H9 (cell line): Measurements from ENCODE around the gene OR13C8. TPM values are rescaled to one million over a fixed set of nuclear protein-coding genes. Genes with fewer than 3 reads are reported as not detected.

Experiments used
- DNase-seq: peaks from one replicate; pipeline ENCODE4 v3.0.0-alpha.2; 2017
- H2AFZ ChIP-seq: one replicate; pipeline ENCODE4 v1.6.1; 2013; ENCODE audit warnings: mild to moderate bottlenecking, low read length, control low read depth, moderate library complexity
- H2AK5ac ChIP-seq: 2 replicates; pipeline ENCODE4 v1.6.1; 2013; ENCODE audit warnings: low read length, control low read depth, mixed read lengths; ENCODE audit not compliant: insufficient read length
- H2BK120ac ChIP-seq: one replicate; pipeline ENCODE4 v1.6.1; 2013; ENCODE audit warnings: low read depth, mild to moderate bottlenecking, low read length, control low read depth, inconsistent platforms; ENCODE audit not compliant: poor library complexity, severe bottlenecking
- H2BK12ac ChIP-seq: 2 replicates; pipeline ENCODE4 v1.6.1; 2013; ENCODE audit warnings: low read length, control low read depth, mixed read lengths, low read depth; ENCODE audit not compliant: insufficient read length
- H2BK15ac ChIP-seq: 2 replicates; pipeline ENCODE4 v1.6.1; 2013; ENCODE audit warnings: low read depth, low read length, control low read depth
- H2BK20ac ChIP-seq: one replicate; pipeline ENCODE4 v1.6.1; 2013; ENCODE audit warnings: low read depth, mild to moderate bottlenecking, low read length, control low read depth, inconsistent platforms; ENCODE audit not compliant: poor library complexity, severe bottlenecking
- H2BK5ac ChIP-seq: 2 replicates; pipeline ENCODE4 v1.6.1; 2013; ENCODE audit warnings: low read length, control low read depth, mixed read lengths; ENCODE audit not compliant: insufficient read length
- H3K14ac ChIP-seq: 2 replicates; pipeline ENCODE4 v1.6.1; 2013; ENCODE audit warnings: low read length, control low read depth; ENCODE audit not compliant: insufficient read depth
- H3K18ac ChIP-seq: 2 replicates; pipeline ENCODE4 v1.6.1; 2013; ENCODE audit warnings: low read depth, mild to moderate bottlenecking, mixed read lengths, low read length, control low read depth; ENCODE audit not compliant: insufficient read length
- H3K23ac ChIP-seq: 2 replicates; pipeline ENCODE4 v1.6.1; 2013; ENCODE audit warnings: low read length, control low read depth, mixed read lengths, low read depth; ENCODE audit not compliant: insufficient read length
- H3K23me2 ChIP-seq: 2 replicates; pipeline ENCODE4 v1.6.1; 2013; ENCODE audit warnings: low read depth, mild to moderate bottlenecking, mixed read lengths, low read length, control low read depth; ENCODE audit not compliant: insufficient read length, poor library complexity, severe bottlenecking
- H3K27ac ChIP-seq: 2 replicates; pipeline ENCODE4 v1.5.1; 2013; ENCODE audit warnings: low read length, control low read depth, mixed read lengths, low read depth; ENCODE audit not compliant: insufficient read length
- H3K27me3 ChIP-seq: 2 replicates; pipeline ENCODE4 v1.6.1; 2013; ENCODE audit warnings: low read length, control low read depth, inconsistent platforms; ENCODE audit not compliant: insufficient read depth
- H3K4ac ChIP-seq: 2 replicates; pipeline ENCODE4 v1.6.1; 2013; ENCODE audit warnings: low read depth, mild to moderate bottlenecking, control low read depth, inconsistent platforms, low read length, moderate library complexity
- H3K4me1 ChIP-seq: 2 replicates; pipeline ENCODE4 v1.6.1; 2013; ENCODE audit warnings: low read length, control low read depth, inconsistent platforms; ENCODE audit not compliant: insufficient read depth
- H3K4me2 ChIP-seq: 2 replicates; pipeline ENCODE4 v1.6.1; 2013; ENCODE audit warnings: low read length, control low read depth, mixed read lengths; ENCODE audit not compliant: insufficient read length, insufficient read depth
- H3K56ac ChIP-seq: 2 replicates; pipeline ENCODE4 v1.6.1; 2013; ENCODE audit warnings: low read depth, mild to moderate bottlenecking, mixed read lengths, low read length, control low read depth; ENCODE audit not compliant: insufficient read length
- H3K79me1 ChIP-seq: 2 replicates; pipeline ENCODE4 v1.6.1; 2013; ENCODE audit warnings: low read depth, mild to moderate bottlenecking, moderate library complexity, low read length, control low read depth, inconsistent platforms; ENCODE audit not compliant: insufficient read depth, poor library complexity, severe bottlenecking
- H3K79me2 ChIP-seq: 2 replicates; pipeline ENCODE4 v1.6.1; 2013; ENCODE audit warnings: low read length, control low read depth, inconsistent platforms; ENCODE audit not compliant: insufficient read depth
- H3K9ac ChIP-seq: 2 replicates; pipeline ENCODE4 v1.6.1; 2013; ENCODE audit warnings: low read length, control low read depth, mixed read lengths; ENCODE audit not compliant: insufficient read length; ENCODE audit errors: extremely low read depth
- H3K9me3 ChIP-seq: one replicate; pipeline ENCODE4 v1.6.1; 2013; ENCODE audit warnings: low read depth, low read length, inconsistent platforms; ENCODE audit not compliant: control insufficient read depth
- H3T11ph ChIP-seq: one replicate; pipeline ENCODE4 v1.6.1; 2013; ENCODE audit warnings: mild to moderate bottlenecking, low read length, control low read depth, inconsistent platforms
- H4K20me1 ChIP-seq: one replicate; pipeline ENCODE4 v1.6.1; 2013; ENCODE audit not compliant: control insufficient read depth, insufficient read length, insufficient read depth
- H4K5ac ChIP-seq: 2 replicates; pipeline ENCODE4 v1.6.1; 2013; ENCODE audit warnings: low read depth, mild to moderate bottlenecking, mixed read lengths, low read length, control low read depth; ENCODE audit not compliant: insufficient read length
- H4K8ac ChIP-seq: replicated peaks from 2 replicates; pipeline ENCODE4 v1.6.1; 2013; ENCODE audit warnings: low read length, control low read depth, mixed read lengths, low read depth; ENCODE audit not compliant: insufficient read length
- H4K91ac ChIP-seq: 2 replicates; pipeline ENCODE4 v1.6.1; 2013; ENCODE audit warnings: low read depth, mild to moderate bottlenecking, moderate library complexity, mixed read lengths, low read length, control low read depth; ENCODE audit not compliant: insufficient read length
- H3K27ac Mint-ChIP-seq, 3 experiments: 2 replicates in 2 of 3; 3 replicates in 1 of 3; pipeline ENCODE4 v1.8.0; 2020 to 2021; ENCODE audit warnings: mixed read lengths in 3 of 3, mild to moderate bottlenecking in 1 of 3, moderate library complexity in 1 of 3
- H3K27me3 Mint-ChIP-seq: 2 replicates; pipeline ENCODE4 v1.8.0; 2021; ENCODE audit warnings: low read depth, mild to moderate bottlenecking, moderate library complexity, mixed read lengths
- H3K36me3 Mint-ChIP-seq, 3 experiments: 2 replicates in 2 of 3; 3 replicates in 1 of 3; pipeline ENCODE4 v1.8.0; 2020 to 2021; ENCODE audit warnings: low read depth in 3 of 3, mixed read lengths in 3 of 3; ENCODE audit not compliant: insufficient read depth in 1 of 3
- H3K4me1 Mint-ChIP-seq, 2 experiments: 2 replicates each; pipeline ENCODE4 v1.8.0; 2020; ENCODE audit warnings: mixed read lengths in 2 of 2
- H3K4me3 Mint-ChIP-seq, 2 experiments: 2 replicates in 1 of 2; 3 replicates in 1 of 2; pipeline ENCODE4 v1.8.0; 2020 to 2021; ENCODE audit warnings: mild to moderate bottlenecking in 2 of 2, mixed read lengths in 2 of 2, moderate library complexity in 1 of 2
- H3K9me3 Mint-ChIP-seq, 2 experiments: 2 replicates in 1 of 2; 3 replicates in 1 of 2; pipeline ENCODE4 v1.8.0; 2020; ENCODE audit warnings: mild to moderate bottlenecking in 2 of 2, mixed read lengths in 2 of 2, moderate library complexity in 1 of 2
- WGBS: extraction: QIAGEN DNeasy Blood & Tissue Kit; methylation state at CpG from one replicate; pipeline ENCODE4 v1.1.7; 2013; ENCODE audit warnings: missing lambda C conversion rate, low lambda C conversion rate, mixed read lengths; ENCODE audit not compliant: insufficient read length; ENCODE audit errors: extremely low coverage; 5-methylcytosine and 5-hydroxymethylcytosine counted together
- total RNA-seq: library from RNA; stranded (reverse); gene quantifications from 2 replicates; pipeline ENCODE4 v1.2.1, GENCODE V29; 2021
- TF ChIP-seq, protein P1 (sequence below): fragments of 200-600 bp; sonication (generic); conservative IDR thresholded peaks from 3 replicates; pipeline ENCODE4 v1.8.0; 2021; ENCODE audit warnings: antibody characterized with exemption, mild to moderate bottlenecking

Gene OR13C8
- total RNA-seq, 1 experiment from 2014 or later, result not detected

DNA sequence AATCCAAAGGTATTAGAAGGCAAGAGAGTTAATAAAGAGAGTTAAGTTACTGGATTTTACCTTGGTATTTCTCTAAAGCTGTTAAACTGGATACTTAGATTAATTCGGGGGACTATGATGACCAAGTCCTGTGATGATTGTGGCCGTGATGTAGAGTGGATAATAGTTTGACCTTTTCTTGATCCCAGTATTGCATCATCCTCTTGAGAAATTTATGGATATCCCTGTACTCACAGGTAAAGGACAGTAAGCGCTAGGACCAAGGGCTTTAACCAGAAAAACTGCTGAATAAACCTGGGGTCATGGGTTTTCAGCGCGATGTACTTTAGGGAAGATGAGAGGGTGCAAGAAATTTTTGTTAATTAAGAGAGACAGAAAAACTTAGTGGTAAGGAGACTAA is 8.3 kb downstream of the OR13C8 start:
- no peak overlapping the region for H3K9ac ChIP-seq
- no peak overlapping the region for H3K23ac ChIP-seq
- Mint-ChIP-seq H3K27me3 (no peaks in the 10 kb centered on the region), H3K36me3 (no peaks in the 10 kb centered on the region; a peak in 1 of 7 replicates), H3K27ac (peak overlapping the region in 1 of 3 experiments; percentile 13; a peak in 1 of 7 replicates), H3K4me3 (no peak overlapping the region), H3K4me1 (no peaks in the 10 kb centered on the region), H3K9me3 (peaks cover 4 to 15% of the 10 kb centered on the region in 2 experiments; a peak in 3 of 5 replicates)
- no CpG with 5 or more reads among the region's 5 CpGs for WGBS
- no peak overlapping the region for H4K8ac ChIP-seq
- H3K27ac ChIP-seq, result no peak overlapping the region
- H2BK5ac ChIP-seq, result no peak overlapping the region
- H3K79me1 ChIP-seq, result no peaks in the 10 kb centered on the region
- H2BK120ac ChIP-seq, result no peak overlapping the region
- H3K56ac ChIP-seq, result no peak overlapping the region
- TF ChIP-seq, protein P1, sequence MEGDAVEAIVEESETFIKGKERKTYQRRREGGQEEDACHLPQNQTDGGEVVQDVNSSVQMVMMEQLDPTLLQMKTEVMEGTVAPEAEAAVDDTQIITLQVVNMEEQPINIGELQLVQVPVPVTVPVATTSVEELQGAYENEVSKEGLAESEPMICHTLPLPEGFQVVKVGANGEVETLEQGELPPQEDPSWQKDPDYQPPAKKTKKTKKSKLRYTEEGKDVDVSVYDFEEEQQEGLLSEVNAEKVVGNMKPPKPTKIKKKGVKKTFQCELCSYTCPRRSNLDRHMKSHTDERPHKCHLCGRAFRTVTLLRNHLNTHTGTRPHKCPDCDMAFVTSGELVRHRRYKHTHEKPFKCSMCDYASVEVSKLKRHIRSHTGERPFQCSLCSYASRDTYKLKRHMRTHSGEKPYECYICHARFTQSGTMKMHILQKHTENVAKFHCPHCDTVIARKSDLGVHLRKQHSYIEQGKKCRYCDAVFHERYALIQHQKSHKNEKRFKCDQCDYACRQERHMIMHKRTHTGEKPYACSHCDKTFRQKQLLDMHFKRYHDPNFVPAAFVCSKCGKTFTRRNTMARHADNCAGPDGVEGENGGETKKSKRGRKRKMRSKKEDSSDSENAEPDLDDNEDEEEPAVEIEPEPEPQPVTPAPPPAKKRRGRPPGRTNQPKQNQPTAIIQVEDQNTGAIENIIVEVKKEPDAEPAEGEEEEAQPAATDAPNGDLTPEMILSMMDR, result no peak
- H3K79me2 ChIP-seq, result no peaks in the 10 kb centered on the region
- no peak overlapping the region for H3K14ac ChIP-seq
- H2AFZ ChIP-seq, result no peak overlapping the region
- H4K5ac ChIP-seq, result no peak overlapping the region
- no peak overlapping the region for H3T11ph ChIP-seq
- no peaks in the 10 kb centered on the region for H3K9me3 ChIP-seq
- H3K27me3 ChIP-seq, result no peaks in the 10 kb centered on the region
- no peak overlapping the region for H2BK15ac ChIP-seq
- H2BK12ac ChIP-seq, result no peak overlapping the region
- H3K23me2 ChIP-seq, result no peaks in the 10 kb centered on the region
- no peak overlapping the region for H3K4ac ChIP-seq
- H2BK20ac ChIP-seq, result no peak overlapping the region
- no peak for DNase-seq
- H3K18ac ChIP-seq, result no peak overlapping the region
- no peak overlapping the region for H4K91ac ChIP-seq
- no peaks in the 10 kb centered on the region for H4K20me1 ChIP-seq
- H3K4me1 ChIP-seq, result no peaks in the 10 kb centered on the region
- H2AK5ac ChIP-seq, result no peak overlapping the region
- H3K4me2 ChIP-seq, result no peak overlapping the region
